HG03378 (cell line): ENCODE data around the gene INKA2.

ENCODE experiments used
- ATAC-seq: cut with Tn5 transposase; IDR thresholded peaks from one replicate; pipeline ENCODE4 v1.9.1; 2021; ENCODE audit warnings: mild to moderate bottlenecking, moderate library complexity; ENCODE audit not compliant: unreplicated experiment

The INKA2 gene

GRCh38 chr1:111739194-111739924 is at the start of gene INKA2:
INKA2 (minus strand) TSS chr1:111739395; CDS start chr1:111739242, 153 bp downstream.
- ATAC-seq, result peak; percentile 58

DNA sequence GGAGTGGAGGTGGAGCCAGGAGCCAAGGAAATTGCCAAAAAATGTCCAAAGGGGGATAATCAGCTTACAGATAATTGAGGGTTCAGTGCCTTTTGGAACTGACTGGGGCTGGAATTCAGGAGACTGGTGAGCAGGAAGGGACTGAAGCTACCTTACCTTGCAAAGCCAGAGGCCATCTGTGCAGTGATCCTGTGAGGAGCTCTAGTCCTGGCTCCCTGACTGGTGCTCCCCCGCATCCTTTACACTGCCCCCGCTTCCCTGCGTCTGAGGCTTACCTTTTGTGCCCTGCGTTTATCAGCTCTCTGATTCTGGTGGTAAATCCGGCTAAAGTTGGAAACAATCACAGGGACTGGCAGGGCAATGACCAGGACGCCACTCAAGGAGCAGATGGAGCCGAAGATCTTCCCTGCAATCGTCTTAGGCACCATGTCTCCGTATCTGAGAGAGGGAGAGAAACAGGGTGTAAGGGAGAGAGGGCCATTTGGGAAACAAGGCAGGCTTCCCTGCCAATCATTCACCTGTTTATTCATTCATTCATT is 47.5 kb upstream of the INKA2 start:
- ATAC-seq, result no peak

- no peak for ATAC-seq
Measured at GRCh38 chr1:111784273-111784901, 45.2 kb upstream of the INKA2 start.

DNA sequence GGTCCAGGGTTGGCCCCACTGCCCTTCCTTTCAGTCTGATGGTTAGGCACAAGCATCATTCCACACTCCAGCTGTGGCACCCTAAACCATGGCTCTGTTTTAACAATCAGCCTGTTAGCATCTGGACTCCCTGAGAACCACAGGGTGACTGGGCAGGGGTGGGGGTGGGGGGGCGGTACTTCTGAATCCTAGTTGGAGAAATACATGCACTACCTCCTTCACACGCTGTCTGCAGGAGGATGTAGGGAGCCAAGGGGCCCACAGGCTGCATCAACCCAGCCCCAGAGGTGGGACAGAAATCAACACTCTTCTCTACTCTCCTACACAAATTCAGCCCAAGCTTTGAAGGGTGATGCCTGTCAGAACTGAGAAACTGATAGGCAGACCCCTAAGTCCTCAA is 40.4 kb upstream of the INKA2 start:
- ATAC-seq, result no peak

DNA sequence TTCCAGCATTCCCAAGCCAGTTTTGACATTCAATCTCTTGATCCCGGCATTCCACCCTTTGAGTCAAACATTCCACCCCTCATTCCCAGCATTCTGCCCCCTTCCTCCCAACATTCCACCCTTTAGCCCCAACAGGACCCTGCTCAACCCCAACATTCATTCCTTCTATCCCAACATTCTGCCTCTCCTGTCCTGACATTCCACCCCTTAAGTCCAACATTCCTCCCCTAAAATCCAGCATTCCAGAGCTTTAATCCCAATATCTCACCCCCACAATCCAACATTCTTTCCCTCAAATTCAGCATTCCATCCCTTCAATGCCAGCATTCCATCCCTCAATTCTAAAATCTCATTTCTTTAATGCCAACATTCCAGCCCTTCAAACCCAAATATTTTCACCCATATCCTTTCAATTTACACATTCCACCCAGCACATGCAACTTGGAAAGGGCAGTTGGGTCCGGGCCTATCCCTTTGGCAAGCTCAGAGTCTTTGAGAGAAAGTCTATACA is 39.4 kb upstream of the INKA2 start:
- ATAC-seq, result no peak

- ATAC-seq, result no peak
Measured at GRCh38 chr1:111778066-111778465, 38.9 kb upstream of the INKA2 start.

DNA sequence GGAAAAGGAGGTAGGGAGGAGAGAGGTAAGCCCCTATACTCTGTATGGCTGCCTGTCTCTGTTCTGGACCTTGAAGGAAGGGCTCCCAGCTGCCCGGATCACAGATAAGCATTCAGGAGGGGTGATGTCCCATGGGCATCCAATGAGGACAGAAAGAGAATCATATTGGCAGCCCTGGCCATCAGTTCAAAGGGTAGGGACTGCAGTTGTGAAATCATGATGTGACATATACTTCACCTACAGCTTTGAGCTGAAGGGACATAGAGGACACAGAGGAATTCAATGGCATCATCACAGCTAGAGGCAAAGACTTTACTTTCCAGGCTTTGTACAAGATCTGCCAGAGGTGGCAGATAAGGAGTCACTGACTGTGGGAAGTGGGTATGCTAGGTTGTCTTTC is 38.1 kb upstream of the INKA2 start:
- ATAC-seq, result no peak

DNA sequence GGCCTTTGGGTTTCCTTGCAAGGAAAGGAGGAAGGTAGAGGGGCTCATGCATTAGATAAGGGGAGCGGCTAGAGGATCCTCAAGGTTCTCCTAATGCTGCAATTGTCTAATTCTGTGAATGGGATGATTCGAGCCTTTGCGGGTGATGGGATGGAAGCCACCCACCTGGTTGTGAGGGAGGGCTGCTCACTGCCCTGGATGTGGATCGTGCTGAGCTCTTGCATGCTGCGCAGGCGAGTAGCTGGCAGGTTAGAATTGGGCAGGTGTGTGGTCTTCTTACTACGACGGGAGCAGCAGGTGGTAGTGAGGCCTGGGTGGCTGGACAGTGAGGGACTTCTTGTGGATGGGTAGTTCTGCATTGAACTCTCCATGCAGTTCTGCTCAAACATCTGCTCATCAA is 37.7 kb upstream of the INKA2 start:
- ATAC-seq, result no peak

- ATAC-seq, result no peak
Measured at GRCh38 chr1:111776391-111776790, 37.2 kb upstream of the INKA2 start.

DNA sequence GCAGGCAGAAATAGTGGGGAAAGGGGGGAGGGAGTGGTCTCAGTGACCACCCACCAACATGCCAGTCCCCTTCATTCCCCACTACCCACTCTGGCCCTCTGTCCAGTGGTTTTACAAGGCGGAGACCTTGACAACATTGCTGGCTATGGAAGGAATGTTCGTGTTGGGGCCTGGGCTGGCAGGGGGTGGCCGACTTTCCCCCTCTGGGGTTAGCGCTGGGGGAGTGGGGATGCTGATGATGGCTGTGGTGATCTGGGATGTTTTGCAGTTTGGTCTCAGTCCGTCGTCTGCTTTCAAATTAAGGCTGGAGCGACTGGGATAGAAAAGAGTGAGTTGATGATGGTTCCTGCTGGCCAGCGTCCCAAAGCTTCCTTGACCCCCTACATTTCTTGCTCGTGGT is 36.8 kb upstream of the INKA2 start:
- no peak for ATAC-seq

GRCh38 chr1:111770916-111771315 is 31.7 kb upstream of the INKA2 start:
- ATAC-seq, result no peak

DNA sequence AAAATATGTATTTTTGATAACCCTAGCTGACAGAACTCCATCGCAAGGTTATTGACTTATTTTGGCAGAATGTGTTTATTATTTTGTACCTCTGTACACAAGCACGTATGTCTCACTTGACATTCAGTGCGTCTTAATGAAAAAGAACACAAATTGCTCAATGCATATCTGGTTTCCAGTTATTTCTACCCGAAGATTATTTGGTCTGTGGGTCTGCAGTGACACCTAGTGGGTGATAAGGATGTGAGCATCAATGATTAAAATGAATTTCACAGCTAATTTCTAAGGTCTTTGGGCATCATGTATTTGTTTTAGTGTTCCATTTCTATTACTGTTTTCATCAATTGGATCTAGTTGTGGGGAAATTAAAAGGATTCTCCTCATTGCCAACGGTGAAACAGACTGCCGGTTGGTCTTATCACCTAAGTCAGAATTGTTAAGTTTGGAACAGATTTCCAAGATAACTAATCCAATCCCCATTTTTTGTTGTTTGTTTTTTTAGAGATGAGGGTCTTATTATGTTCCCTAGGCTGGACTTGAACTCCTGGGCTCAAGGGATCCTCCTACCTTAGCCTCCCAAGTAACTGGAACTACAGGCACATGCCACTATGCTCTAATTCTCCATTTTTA is 30.4 kb upstream of the INKA2 start:
- ATAC-seq, result no peak

- no peak for ATAC-seq
Measured at GRCh38 chr1:111768625-111769024, 29.4 kb upstream of the INKA2 start.

DNA sequence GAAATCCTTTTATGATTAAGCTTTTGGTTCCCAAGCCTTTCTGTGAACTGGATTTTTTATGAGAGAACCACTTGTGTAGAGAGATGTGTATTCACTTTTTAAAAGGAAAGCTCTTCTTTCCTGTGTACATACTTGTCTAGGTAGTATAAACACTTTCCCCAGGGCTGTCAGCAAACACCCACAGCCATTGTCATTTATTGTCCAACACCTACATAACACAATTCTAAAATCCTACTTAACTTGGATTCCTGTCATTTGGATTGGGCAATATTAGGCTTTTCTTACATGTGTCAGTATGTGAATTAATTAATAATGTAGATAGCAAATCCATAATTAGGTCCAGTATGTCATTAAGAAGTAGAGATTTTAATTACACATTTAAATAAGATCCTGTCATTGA is 28.8 kb upstream of the INKA2 start:
- ATAC-seq, result no peak

- ATAC-seq, result no peak
Measured at GRCh38 chr1:111762332-111762731, 23.1 kb upstream of the INKA2 start.

- ATAC-seq, result no peak
Measured at GRCh38 chr1:111761717-111762116, 22.5 kb upstream of the INKA2 start.

- no peak for ATAC-seq
Measured at GRCh38 chr1:111758373-111758772, 19.2 kb upstream of the INKA2 start.

GRCh38 chr1:111756124-111756513 is 16.9 kb upstream of the INKA2 start:
- ATAC-seq, result peak; percentile 21

DNA sequence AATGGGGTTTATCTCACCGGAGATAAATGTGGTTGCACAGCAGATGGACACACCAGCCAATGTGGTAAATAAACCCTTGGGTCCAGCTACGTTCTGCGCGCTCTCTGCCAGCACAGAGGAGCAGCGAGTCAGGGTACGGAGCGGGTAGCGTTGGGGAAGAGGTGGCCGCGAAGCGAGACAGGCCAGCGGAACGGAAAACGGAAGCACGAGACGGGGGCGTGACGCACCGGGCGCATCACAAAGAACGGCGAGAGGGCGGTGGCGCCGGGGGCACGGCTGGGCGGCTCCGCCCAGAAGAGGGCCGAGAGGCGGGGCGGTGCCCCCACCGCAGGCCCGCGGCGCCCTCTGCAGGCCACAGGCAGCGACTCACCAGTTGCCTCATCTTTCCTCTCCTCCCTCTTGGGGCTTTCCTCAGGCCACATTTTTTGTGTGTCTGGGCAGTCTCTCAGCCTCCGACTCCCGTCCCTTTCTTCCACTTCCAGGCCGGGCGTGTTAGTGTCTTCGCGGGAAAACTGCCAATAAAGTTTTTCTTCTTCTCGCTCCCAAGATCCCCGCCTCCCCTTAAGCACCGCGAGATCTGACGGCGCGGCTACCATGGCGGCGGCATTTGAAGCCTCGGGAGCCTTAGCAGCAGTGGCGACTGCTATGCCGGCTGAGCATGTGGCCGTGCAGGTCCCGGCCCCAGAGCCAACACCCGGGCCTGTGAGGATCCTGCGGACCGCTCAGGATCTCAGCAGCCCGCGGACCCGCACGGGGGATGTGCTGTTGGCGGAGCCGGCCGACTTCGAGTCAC is 16.3 kb upstream of the INKA2 start, which contains the start of gene DDX20:
Gene DDX20 (plus strand): TSS at position 571 of the 793 bp plus-strand sequence. CDS start 24 bp downstream, at position 595.
- peak; percentile 76 for ATAC-seq

GRCh38 chr1:111754984-111755330 is 15.8 kb upstream of the INKA2 start:
- ATAC-seq, result no peak
